BE2C (cell line): ENCODE data around the gene KLHL20.

Experiments
- DNase-seq: peaks from one replicate; pipeline ENCODE4 v3.0.0-alpha.2; 2020
- H3K27me3 ChIP-seq: fragments of 250-450 bp; sonication (Bioruptor Pico); 2 replicates; pipeline ENCODE4 v1.5.1; 2020; ENCODE audit warnings: mild to moderate bottlenecking
- H3K36me3 ChIP-seq: fragments of 250-450 bp; sonication (Bioruptor Pico); 2 replicates; pipeline ENCODE4 v1.5.1; 2020; ENCODE audit warnings: mild to moderate bottlenecking
- H3K4me1 ChIP-seq: fragments of 250-450 bp; sonication (Bioruptor Pico); 2 replicates; pipeline ENCODE4 v1.5.1; 2020
- H3K4me3 ChIP-seq: 2 replicates; pipeline ENCODE4 v1.5.1; 2011; ENCODE audit warnings: low read depth, low read length
- H3K9me3 ChIP-seq: fragments of 250-450 bp; sonication (Bioruptor Pico); 2 replicates; pipeline ENCODE4 v1.5.1; 2020
- TF ChIP-seq, protein P1 (sequence below): IDR thresholded peaks from 2 replicates; pipeline ENCODE4 v1.5.1; 2012; ENCODE audit warnings: mild to moderate bottlenecking, low read depth, low read length

Gene KLHL20

DNA sequence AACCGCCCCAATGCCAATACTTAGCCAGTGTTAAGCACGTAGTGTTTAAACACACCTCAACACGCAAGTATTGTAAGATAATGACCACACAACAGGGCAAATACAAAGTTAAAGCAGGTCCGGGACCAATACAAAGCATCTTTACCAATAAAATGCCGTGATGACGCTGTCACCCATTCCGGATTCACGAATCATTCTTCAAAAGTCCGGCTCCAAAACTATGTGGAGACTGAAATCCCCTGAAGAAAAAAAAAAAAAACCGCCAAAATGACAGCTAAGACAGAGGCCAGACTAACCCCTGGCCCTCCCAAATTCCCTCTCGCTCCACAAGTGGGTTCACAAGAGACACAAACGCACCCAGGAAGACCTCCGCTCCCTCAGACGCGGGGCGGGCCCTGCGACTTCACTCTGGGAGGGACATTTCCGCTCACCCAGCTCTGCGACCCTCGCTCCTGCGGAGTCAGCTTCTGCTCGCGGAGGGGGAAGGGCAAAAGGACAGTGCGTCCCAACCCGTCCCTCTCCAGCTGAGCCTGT lies 109.1 kb downstream of the KLHL20 start:
- Histone ChIP-seq H3K4me1 (no peaks in the 10 kb centered on the region), H3K9me3 (no peaks in the 10 kb centered on the region), H3K27me3 (no peaks in the 10 kb centered on the region), H3K4me3 (peak overlapping the region; percentile 70), H3K36me3 (peaks cover 5% of the 10 kb centered on the region)
- TF ChIP-seq, protein P1, sequence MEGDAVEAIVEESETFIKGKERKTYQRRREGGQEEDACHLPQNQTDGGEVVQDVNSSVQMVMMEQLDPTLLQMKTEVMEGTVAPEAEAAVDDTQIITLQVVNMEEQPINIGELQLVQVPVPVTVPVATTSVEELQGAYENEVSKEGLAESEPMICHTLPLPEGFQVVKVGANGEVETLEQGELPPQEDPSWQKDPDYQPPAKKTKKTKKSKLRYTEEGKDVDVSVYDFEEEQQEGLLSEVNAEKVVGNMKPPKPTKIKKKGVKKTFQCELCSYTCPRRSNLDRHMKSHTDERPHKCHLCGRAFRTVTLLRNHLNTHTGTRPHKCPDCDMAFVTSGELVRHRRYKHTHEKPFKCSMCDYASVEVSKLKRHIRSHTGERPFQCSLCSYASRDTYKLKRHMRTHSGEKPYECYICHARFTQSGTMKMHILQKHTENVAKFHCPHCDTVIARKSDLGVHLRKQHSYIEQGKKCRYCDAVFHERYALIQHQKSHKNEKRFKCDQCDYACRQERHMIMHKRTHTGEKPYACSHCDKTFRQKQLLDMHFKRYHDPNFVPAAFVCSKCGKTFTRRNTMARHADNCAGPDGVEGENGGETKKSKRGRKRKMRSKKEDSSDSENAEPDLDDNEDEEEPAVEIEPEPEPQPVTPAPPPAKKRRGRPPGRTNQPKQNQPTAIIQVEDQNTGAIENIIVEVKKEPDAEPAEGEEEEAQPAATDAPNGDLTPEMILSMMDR: no peak
- no peak for DNase-seq

DNA sequence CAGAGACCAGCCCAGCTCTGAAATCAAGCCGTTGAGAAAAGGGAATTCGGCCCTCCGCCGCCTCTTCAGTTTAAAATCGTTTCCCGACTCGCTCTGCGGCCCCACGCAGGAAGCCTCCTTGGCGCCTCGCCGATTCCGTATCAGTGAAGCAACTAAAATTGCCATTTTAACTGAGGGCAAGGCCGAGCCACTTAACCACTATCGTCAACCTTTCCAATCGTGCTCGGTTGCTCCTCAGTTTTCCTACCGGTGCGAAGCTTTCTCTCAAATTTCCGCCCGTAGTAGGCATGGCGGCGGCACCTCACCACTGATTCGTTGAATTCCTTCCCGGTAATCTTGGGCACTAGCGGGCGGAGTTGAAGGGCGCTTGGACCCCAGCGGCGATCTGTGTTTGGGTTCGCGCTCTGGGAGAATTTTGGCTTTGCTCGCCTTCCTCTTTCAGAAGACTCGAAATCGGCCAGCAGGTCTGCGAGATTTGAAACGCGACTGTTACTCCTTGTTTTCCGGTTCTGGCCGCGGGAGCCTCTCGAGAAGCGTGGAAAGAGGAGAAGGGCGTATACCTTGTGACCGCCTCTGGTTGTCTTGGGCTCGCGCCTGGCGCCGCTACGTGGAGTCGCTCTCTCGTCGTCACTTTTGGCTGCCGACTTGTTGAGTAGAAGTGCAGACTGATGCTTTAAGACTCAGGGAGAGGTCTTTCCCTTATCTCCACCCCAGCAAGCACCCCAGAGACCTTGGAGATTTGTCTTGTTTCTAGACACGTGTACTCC lies 109.7 kb downstream of the KLHL20 start, which contains the start of the genes CENPL and DARS2:
Gene CENPL, minus strand, starts transcription at position 569 of the 767 bp plus-strand sequence. CDS start 13,584 bp downstream, outside the sequence.
Gene DARS2, plus strand, starts transcription at position 359 of the 767 bp plus-strand sequence. CDS start 557 bp downstream, outside the sequence.
- Histone ChIP-seq H3K36me3 (peaks cover 3% of the 10 kb centered on the region; the same call in 1 of the 2 replicates), H3K9me3 (no peaks in the 10 kb centered on the region)
- DNase-seq: peak; percentile 95

DNA sequence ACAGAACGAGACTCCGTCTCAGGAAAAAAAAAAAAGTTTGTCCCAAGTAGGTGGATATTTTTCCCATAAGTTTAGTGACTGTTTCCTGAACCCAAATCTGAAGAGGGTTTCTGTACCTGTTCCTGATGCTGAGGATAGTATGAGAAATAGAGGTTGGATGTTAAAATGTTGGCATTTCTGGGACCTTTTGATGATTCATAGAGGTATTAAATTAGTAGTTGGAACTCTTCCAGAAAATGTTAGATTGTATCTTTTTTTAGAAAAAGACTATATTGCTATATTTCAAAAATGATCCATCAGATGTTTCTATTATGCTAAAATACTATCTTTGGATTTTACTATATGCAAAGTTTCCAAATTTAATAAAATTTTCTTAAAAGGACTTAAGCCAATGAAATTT lies 112.8 kb downstream of the KLHL20 start:
- H3K4me3 ChIP-seq: no peak overlapping the region
- H3K4me1 ChIP-seq: no peaks in the 10 kb centered on the region
- H3K27me3 ChIP-seq: no peaks in the 10 kb centered on the region
- TF ChIP-seq, protein P1: no peak
- DNase-seq: no peak
- peaks cover 20% of the 10 kb centered on the region for H3K36me3 ChIP-seq
- no peaks in the 10 kb centered on the region for H3K9me3 ChIP-seq

More for the DNA sequence above, 109.7 kb downstream of the KLHL20 start, which contains the start of the genes CENPL and DARS2:
- TF ChIP-seq, protein P1: no peak
- peak within 1 kb of the TSS; percentile 70 for H3K4me3 ChIP-seq
- no peaks in the 10 kb centered on the region for H3K4me1 ChIP-seq
- H3K27me3 ChIP-seq: no peaks in the 10 kb centered on the region

DNA sequence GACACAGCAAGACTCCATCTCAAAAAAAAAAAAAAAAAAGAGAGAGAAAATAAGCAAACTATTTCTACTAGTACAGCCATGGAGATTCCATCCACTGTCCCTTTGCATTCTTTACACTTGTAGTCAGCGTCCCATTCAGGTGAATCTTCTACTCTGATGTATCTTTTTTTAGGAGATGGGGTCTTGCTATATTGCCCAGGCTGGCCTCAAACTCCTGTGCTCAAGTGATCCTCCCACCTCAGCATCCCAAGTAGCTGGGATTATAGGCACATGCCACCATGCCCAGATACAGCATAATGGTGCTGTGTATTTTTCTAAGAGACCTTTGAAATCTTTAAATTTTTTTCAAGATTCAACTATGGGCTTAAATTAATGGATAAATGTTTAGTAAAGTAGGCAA lies 118.0 kb downstream of the KLHL20 start:
- H3K27me3 ChIP-seq: no peaks in the 10 kb centered on the region
- TF ChIP-seq, protein P1: no peak
- H3K9me3 ChIP-seq: no peaks in the 10 kb centered on the region
- no peaks in the 10 kb centered on the region for H3K4me1 ChIP-seq
- H3K36me3 ChIP-seq: peaks cover 48% of the 10 kb centered on the region
- H3K4me3 ChIP-seq: no peak overlapping the region
- no peak for DNase-seq
